Measurements from ENCODE around the gene NTM. TPM values are rescaled to one million over a fixed set of nuclear protein-coding genes. Genes with fewer than 3 reads are reported as not detected.

NTM gene
- total RNA-seq, 4 donors from 2014 or later, result 1.4 to 5.7 TPM; not detected in 2

DNA sequence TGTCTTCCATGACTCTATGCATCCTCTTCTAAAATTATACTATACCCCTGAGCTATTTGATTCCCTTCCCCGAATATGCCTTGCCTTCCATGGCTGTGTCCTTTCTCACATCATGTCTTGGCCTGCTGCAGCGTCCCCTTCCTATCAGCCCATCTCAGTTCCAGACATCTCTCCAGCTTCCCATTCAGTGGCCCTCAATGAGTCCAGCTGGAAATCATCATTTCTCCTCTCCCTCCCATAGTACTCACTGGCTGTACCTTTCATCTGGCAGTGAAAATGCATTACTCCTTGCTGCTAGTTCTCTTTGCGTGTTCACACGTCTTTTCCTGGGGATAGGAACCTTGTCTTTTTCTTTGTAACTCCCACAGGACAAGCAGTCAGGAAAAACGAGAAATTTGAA is 486.8 kb downstream of the NTM start:
- no peak overlapping the region for H3K27ac ChIP-seq
- no peaks in the 10 kb centered on the region for H3K4me1 ChIP-seq
- no peaks in the 10 kb centered on the region for H3K9me3 ChIP-seq
- DNase-seq, result no peak
- no peaks in the 10 kb centered on the region for H3K36me3 ChIP-seq
- peaks cover 0 to 3% of the 10 kb centered on the region in 2 donors for H3K27me3 ChIP-seq
- H3K4me3 ChIP-seq, result no peak overlapping the region
- intact Hi-C loops (cut with DNase I; ENCODE audit: low total_unique reads), result no loop called here
- TF ChIP-seq POLR2A (IDR thresholded peaks at IDR 0.05), result no peak
- TF ChIP-seq, protein P1, sequence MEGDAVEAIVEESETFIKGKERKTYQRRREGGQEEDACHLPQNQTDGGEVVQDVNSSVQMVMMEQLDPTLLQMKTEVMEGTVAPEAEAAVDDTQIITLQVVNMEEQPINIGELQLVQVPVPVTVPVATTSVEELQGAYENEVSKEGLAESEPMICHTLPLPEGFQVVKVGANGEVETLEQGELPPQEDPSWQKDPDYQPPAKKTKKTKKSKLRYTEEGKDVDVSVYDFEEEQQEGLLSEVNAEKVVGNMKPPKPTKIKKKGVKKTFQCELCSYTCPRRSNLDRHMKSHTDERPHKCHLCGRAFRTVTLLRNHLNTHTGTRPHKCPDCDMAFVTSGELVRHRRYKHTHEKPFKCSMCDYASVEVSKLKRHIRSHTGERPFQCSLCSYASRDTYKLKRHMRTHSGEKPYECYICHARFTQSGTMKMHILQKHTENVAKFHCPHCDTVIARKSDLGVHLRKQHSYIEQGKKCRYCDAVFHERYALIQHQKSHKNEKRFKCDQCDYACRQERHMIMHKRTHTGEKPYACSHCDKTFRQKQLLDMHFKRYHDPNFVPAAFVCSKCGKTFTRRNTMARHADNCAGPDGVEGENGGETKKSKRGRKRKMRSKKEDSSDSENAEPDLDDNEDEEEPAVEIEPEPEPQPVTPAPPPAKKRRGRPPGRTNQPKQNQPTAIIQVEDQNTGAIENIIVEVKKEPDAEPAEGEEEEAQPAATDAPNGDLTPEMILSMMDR (IDR thresholded peaks at IDR 0.05), result no peak

DNA sequence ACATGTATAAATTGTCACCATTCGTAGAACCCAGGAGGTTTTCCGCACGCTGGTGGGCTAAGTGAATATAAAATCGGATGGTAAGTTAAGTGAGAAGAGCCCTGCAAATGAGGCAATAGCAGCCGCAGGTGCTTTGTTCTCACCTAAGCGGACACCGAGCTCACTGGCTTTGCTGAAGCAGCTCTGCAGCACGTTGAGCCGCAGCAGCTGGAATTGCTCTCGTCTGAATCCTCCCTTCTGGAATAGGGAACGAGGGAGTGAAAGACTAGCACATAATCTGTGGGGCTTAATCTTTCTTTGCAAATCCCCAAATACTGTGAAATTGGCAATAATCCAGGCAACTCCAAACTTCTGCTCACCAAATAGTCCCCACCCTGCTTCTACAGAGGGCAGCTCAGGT is 488.1 kb downstream of the NTM start:
- Histone ChIP-seq H3K9me3 (no peaks in the 10 kb centered on the region), H3K4me1 (no peaks in the 10 kb centered on the region), H3K4me3 (no peak overlapping the region), H3K36me3 (no peaks in the 10 kb centered on the region), H3K27me3 (peaks cover 0 to 3% of the 10 kb centered on the region in 2 donors), H3K27ac (no peak overlapping the region)
- intact Hi-C loops (cut with DNase I; ENCODE audit: low total_unique reads), result no loop called here
- TF ChIP-seq POLR2A (IDR thresholded peaks at IDR 0.05), result no peak
- TF ChIP-seq, protein P1 (IDR thresholded peaks at IDR 0.05), result no peak
- no peak for DNase-seq

DNA sequence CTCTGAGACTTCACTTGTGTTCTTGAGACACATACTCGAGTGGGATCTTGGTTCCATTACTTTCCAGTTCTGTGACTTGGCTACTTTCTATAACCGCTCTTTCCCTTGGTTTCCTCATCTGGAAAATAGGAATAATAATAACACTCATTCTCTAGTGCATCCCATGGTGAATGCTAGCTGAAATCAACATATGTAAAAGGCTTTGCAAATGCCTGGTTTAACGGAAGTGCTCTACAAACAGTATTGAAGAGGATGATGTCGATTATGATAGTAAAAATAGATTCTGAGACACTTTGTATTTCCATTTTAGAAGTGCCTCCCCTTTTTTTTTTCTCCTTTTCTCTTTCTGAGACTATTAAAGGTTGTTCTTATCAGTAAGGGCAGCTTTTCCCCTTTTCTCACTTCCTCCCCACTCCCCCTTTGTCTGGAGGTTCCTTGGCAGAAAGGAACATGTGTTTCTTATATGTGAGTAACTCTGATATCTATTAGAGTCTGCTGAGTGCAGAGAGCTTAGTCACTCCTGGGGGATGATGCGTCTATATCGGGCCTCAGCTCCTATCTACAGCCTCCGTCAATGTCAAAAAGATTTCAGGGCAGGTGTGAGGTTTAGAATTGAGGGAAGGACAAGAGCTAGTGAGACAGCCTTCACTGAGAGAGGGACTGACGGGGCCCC is 489.3 kb downstream of the NTM start:
- intact Hi-C loops (cut with DNase I; ENCODE audit: low total_unique reads), result no loop called here
- Histone ChIP-seq H3K9me3 (no peaks in the 10 kb centered on the region), H3K4me1 (no peaks in the 10 kb centered on the region), H3K4me3 (no peak overlapping the region), H3K27ac (no peak overlapping the region), H3K27me3 (no peaks in the 10 kb centered on the region), H3K36me3 (no peaks in the 10 kb centered on the region)
- DNase-seq, result no peak
- TF ChIP-seq, protein P1 (IDR thresholded peaks at IDR 0.05), result no peak
- TF ChIP-seq POLR2A (IDR thresholded peaks at IDR 0.05), result no peak

DNA sequence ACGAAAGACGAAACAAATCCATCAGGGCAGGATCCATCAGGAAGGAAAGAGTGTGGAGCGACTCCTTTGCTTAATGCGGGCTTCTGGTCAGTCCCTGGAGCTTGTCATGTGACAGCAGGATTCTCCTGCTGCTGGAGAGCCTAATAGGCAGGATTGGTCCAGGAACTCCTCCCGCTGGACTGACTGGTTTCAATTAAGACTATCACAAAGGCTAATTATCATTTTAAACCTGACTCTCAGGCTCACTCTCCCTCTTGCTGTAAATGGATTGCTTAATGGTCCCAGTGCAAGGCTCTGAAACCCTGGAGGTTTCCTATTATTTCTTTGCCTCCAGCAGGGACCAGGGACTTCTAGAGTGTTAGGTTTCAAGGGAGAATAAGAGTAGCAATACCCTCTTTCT is 493.8 kb downstream of the NTM start:
- H3K36me3 ChIP-seq, result no peaks in the 10 kb centered on the region
- H3K4me1 ChIP-seq, result no peaks in the 10 kb centered on the region
- intact Hi-C loops (cut with DNase I; ENCODE audit: low total_unique reads), result no loop called here
- TF ChIP-seq, protein P1 (IDR thresholded peaks at IDR 0.05), result no peak
- no peak for TF ChIP-seq POLR2A (IDR thresholded peaks at IDR 0.05)
- no peaks in the 10 kb centered on the region for H3K9me3 ChIP-seq
- H3K4me3 ChIP-seq, result no peak overlapping the region
- DNase-seq, result no peak
- H3K27me3 ChIP-seq, result no peaks in the 10 kb centered on the region
- H3K27ac ChIP-seq, result no peak overlapping the region

DNA sequence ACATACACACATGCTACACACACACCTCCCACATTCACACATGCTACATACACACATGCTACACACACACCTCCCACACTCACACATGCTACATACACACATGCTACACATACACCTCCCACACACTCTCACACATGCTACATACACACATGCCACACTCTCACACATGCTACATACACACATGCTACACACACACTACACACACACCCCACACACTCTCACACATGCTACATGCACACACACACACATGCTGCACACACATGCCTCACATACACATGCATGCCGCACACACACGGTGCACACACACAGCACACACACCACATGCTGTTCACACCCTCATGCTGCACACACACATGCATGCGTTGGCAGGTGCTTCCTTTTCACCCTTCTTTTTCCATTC is 495.4 kb downstream of the NTM start:
- intact Hi-C loops (cut with DNase I; ENCODE audit: low total_unique reads), result no loop called here
- no peak overlapping the region for H3K4me3 ChIP-seq

More for the DNA sequence above, 495.4 kb downstream of the NTM start:
- Histone ChIP-seq H3K36me3 (no peaks in the 10 kb centered on the region), H3K27me3 (no peaks in the 10 kb centered on the region), H3K4me1 (no peaks in the 10 kb centered on the region), H3K9me3 (no peaks in the 10 kb centered on the region), H3K27ac (no peak overlapping the region)
- DNase-seq, result no peak
- TF ChIP-seq, protein P1 (IDR thresholded peaks at IDR 0.05), result no peak
- no peak for TF ChIP-seq POLR2A (IDR thresholded peaks at IDR 0.05)

All from uterus (tissue), 4 donors.